ENCODE data around the gene PTPRO.

GRCh38 chr12:15561396-15561795 is 239.1 kb downstream of the PTPRO start:
- TF ChIP-seq CTCF (IDR thresholded peaks at IDR 0.05) (no peak), POLR2A (IDR thresholded peaks at IDR 0.05) (no peak)
